GM08714 (cell line): ENCODE measurements around the gene PLXNB1.
"Not testable (repeated sequence)": the region's sequence is repeated elsewhere in the genome, so short reads cannot be mapped to it uniquely, and the experiment has no call there.

Source experiments
- H3K4me3 ChIP-seq: fragments of 200-500 bp; sonication (Bioruptor generic); 2 replicates; pipeline ENCODE4 v1.5.1; 2014; ENCODE audit warnings: mild to moderate bottlenecking, low read length, inconsistent platforms
- ZNF274 ChIP-seq: IDR thresholded peaks from 2 replicates; pipeline ENCODE4 v1.6.1; 2012; ENCODE audit warnings: mild to moderate bottlenecking, low read depth, low read length

Gene PLXNB1

DNA sequence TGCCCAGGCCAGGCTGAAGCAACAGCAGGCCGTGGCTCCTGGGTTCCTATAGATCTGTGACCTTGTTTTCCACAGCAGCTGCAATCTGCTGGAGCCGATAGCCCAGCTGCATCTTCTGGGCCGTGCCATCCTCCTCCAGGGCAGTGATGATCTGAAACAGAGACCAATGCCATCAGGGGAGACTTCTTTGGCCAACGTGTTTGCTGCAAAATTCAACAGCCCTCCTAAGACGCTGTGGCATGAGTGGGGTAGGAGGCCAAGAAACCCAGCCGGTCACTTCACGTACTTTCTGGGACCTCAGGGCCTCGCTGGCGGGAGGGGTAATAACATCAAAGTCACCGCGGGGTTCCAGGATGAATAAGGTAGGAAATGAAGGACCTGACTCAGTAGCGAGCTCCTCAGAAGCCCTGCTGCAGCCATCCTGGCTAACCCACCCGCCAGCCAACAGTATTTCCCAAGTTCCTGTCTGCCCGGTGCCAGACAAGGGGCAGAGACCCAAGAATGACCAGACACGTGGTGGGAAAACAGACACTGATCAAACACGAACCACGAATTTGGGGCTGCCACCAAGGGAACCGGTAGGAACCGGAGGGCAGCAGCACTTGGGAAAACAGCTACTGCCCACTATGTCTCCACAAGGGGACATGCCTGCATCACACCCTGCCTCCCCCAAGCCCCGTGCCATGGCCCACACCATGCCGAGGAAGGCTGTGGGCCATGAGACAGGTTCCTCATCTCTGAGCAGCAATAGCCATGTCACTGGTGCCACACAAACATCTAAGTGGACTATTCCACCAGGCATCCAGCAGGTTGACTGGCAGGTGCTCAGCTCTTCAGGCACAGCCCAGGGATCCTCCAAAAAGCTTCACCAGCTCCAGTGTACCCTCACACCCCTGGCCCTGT is 25.2 kb downstream of the PLXNB1 start:
- no peak overlapping the region for H3K4me3 ChIP-seq
- no peak for TF ChIP-seq ZNF274

DNA sequence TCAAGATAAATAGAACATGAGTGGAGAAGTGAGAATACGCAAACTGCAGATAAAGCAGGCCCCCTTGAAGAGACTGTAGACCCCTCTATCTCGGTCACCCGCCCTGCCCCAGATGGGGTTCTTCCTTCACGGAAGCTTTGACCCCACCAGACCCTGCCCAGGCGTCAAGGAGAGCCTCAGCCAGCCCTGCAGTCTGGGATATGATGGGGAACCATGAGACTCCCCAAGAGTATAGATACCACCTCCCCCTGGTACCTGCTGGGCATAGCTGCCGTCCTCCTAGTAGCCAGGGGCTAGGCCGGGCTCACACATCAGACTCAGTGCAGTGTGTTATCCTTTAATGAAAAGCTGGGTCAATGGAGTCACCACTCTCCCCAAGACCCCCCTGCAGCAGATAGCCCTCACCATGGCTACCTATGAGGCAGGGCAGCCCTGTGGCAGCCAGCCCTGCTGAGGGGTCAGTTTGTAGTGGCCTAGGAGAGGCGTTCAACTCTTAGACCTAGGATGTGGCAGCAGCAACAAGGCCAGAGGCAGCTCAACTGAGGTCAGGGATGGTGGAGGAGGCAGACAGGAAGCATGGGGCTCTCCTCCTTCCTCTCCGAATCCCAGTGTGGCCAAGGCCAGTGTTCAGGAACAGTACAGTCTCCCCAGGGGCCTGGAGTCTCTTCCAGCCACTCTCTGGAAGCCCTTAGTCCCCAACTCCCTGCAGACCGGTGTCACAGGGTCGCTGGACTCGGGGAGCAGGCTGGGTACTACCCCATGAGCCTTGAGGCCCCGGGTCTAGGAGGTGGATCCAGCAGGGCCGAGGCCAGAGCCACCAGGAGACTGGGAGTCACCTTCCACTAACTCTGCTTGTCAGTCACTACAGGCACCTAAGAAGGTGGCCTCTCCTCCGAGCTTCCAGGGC is 26.1 kb downstream of the PLXNB1 start:
- no peak for TF ChIP-seq ZNF274
- H3K4me3 ChIP-seq: no peak overlapping the region

DNA sequence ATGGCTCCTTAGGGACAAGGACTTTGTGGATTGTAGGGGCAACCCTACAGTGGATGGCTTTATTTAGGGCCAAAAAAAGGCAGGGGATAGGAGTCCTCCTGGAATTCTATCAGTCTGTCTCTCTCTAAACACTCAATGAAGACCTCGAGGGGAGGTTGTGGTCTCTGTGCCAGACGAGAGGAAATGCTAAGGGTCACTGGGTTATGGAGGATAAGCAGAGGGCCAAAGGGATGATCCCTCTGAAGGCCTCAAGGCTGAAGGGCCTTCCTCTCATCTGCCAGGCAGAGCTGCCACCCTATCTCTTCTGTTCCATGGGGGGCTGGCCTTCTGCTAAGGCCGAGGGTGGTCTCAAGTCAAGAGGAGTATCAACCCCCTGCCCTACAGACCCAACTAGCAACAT is 27.0 kb downstream of the PLXNB1 start:
- no peak overlapping the region for H3K4me3 ChIP-seq
- no peak for TF ChIP-seq ZNF274

DNA sequence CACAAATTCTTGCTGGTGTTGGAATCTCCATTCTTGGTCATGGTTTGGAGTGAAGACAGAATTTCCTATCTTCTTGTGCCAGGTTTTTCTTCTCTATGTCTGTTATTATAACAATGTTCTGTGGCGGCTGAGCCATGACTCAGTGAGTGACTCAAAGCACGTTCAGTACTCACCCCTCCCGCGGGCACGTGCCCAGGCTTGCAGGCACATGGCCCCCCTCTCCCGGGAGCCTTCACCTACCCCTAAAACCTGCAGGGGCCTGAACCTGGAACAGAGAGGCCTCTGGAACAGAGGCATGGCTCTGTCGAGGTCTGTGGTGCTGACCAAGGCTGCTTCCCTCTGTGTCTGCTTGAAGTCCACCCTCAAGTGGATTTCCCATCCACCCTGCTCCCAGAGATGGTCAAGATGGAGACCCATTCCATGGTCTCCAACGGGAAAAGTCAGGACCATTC is 27.6 kb downstream of the PLXNB1 start:
- no peak for TF ChIP-seq ZNF274
- H3K4me3 ChIP-seq: no peak overlapping the region

DNA sequence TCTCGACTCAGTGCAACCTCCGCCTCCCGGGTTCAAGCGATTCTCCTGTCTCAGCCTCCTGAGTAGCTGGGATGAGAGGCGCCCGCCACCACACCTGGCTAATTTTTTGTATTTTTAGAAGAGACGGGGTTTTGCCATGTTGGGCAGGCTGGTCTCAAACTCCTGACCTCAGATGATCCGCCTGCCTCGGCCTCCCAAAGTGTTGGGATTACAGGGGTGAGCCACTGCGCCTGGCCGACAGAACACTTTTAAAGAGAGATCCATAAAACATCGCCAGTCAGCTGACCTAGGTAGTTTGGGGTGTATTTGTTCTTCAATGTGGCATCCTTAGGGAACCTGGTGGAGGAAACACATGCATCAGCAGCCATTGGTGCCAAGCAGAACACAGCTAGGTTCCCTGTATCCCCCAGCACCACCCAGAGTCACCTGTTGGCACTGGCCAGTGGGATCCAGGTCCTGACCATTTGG is 28.4 kb downstream of the PLXNB1 start:
- not testable (repeated sequence) for H3K4me3 ChIP-seq

DNA sequence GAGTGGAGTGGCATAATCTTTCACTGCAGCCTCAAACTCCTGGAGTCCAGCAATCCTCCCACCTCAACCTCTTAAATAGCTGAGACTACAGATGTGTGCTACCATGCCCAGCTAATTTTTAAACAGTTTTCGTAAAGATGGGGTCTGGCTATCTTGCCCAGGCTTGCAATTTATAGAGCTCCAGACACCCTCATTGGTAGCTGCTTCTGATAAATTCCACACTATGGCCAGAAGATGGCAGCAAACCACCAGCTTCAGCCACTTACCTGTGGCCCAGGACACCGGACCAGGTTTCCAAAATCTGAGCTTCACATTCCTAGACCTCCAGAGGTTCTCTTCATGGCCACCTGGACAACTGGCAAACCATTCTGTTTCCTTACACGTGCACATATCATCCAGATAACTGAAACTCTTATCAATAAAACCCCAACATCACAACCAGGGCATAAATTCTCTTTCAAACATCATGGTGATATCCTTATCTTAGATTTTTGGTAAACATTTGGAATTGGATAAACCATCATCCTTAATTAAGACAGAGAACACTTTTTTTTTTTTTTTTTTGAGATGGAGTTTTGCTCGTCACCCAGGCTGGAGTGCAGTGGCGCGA is 29.0 kb downstream of the PLXNB1 start:
- TF ChIP-seq ZNF274: no peak
- H3K4me3 ChIP-seq: no peak overlapping the region

DNA sequence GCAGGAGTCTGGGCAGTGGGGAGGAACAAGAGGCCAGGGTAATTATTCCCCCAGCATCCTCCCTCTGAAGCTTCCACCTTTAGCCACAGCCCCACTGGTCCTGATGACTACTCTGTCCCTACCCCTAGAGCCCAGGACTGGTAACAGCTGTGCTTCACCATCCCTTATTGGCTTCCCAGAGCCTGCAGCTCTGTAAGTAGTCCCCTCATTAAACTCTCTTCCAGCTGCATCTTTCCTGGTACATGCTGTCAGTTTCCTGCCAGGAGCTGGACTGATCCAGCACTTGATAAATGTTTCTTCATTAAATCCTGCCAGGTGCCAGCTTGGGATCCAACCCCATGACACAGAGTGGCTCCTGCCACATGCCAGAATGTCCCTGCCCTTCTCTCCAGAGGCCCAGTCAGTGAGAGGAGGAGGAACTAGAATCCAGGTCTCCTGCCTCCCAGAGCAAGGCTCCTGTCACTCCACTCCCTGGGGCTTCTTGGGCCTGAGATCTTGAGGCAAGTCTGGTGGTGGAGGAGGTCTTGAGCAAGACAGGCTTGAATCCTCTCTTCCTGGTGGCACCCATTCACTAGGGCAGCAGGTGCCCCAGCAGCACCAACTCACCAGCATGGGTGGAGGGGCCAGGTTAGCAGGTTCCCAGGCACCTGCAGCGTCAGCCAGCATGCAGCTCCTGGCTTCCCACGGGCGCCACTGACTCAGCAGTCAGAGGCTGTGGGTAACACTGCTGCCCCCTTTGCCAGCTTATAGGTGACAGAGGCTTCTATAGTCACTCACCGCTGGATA is 30.3 kb downstream of the PLXNB1 start:
- H3K4me3 ChIP-seq: no peak overlapping the region
- no peak for TF ChIP-seq ZNF274

DNA sequence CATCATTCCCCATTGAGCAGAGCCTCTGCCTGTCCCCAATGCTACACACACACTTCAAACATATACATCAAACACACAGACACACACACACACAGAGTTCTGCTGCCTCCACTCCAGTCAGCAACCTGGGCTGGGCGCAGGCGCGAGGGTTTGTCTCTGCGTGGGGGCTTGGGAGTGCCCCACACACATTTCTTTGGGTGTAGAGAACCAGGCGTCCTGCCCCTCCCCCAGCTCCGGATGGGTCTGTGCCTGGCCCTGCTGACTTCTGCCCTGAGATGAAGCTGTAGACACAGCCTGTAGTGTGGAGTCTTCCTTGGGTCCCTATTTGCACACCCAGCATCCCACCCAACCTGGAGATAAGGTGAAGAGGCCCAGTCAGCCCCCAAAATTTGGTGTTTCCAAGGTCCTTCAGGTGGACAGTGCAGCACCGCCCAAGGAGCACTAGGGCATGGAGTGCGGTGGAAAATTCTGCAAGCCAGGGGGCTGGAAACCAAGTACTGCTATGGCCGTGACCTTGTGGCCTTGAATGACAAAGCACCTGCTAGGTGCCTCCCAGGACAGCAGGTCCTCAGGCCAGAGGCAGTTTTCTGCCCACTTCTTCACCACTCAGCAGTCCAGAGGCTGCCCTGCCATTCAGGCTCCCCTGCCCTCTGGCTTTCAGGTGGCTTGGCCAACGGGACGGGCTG is 31.0 kb downstream of the PLXNB1 start:
- no peak for TF ChIP-seq ZNF274
- H3K4me3 ChIP-seq: no peak overlapping the region

DNA sequence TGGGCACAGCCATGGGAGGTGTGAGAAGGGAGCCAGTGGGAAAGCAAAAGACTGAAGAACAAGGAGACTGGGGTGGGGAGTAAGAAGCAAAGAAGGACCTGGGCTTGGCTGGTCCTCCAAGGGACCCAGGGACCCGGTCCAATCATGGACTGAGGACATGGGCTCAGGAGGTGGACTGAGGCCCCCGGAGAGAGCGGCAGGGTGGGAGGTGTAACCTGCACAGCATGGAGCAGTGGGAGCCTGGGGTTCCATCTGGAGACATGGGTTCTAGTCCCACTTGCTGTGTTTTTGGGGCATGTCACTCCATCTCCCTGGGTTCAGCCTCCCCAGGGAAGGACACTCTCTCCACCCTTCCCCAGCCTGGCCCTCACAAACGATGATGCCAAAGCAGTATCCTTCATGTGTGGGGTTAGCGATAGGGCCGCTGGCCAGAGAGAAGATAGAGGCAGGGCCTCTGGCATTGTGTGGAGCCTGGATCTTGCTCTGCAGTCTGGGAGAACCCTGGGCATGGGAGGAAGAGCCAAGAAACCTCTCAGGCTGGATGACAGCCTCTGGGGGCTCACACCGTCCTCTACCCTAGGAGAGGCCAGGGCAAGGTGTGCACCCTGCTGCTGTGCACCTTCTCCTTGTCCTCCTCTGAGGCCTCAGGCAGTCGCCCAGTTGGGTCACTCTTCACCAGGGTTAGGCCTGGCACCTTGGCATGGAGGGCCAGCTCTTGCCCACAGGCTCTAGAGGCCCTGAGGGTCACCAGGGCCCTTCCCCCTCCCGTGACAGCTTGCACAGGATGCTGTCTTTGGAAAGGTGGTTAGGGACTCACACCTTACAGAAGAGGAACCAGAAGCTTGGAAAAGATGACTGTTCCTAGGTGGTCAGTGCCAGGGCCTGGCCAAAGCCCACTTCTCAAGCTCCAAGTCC is 31.9 kb downstream of the PLXNB1 start:
- TF ChIP-seq ZNF274: no peak
- H3K4me3 ChIP-seq: no peak overlapping the region

DNA sequence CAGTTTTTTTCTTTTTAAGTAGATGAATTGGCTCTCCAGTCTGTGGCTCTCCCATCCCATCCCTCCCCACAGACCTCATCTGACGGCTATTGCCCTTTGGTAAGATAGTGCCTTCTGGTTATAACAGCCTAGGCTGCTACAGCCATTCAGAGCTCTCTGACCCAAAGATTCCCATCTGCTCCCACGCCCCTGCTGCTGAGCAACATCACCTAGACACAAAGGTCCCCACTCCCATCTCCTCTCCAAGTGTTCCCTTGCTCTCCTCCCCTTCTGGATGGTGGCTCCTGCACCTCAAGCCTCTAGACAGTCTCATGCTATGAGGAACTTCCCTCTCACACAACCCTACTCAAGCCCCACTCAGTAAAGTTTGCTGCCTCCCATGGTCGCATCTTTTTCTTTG is 34.2 kb downstream of the PLXNB1 start:
- H3K4me3 ChIP-seq: no peak overlapping the region
- no peak for TF ChIP-seq ZNF274

DNA sequence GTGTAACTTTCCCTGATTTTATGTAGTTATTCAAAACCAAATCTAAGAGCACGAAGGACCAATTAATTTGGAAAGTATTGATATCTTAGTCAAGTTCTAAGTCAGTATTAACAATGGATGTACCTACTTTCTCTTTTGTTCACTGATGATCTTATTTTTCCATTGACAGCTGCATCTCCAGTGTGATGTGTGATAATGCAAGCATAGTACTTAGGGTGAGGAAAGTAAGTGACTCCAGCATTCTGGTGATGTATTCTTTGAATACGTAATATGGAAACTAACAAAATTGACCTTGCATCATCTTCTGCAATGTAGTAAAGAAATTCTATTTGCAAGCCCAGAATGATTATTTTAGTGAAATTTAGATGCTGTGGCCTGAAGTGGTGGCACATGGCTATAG is 35.5 kb downstream of the PLXNB1 start:
- no peak for TF ChIP-seq ZNF274
- no peak overlapping the region for H3K4me3 ChIP-seq

DNA sequence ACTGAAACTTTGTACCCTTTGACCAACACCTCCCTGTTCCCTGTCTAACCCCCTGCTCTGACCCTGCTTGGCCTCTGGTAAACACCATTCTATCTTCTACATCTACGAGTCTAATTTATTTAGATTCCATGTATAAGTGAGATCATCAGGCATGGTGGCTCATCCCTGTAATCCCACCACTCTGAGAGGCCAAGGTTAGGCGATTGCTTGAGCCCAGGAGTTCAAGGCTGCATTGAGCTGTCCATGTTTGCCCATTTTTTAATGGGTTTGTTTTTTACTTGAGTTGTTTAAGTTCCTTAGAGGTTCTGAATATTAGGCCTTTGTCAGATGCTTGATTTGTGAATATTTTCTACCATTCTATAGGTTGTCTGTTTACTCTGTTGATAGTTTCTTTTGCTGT is 40.9 kb downstream of the PLXNB1 start:
- no peak for TF ChIP-seq ZNF274

More for the DNA sequence above, 40.9 kb downstream of the PLXNB1 start:
- H3K4me3 ChIP-seq: no peak overlapping the region
